Astrocyte of the cerebellum (primary cell): Measurements from ENCODE around the gene C1orf159.

Source experiments
- DNase-seq: peaks from one replicate; pipeline ENCODE4 v3.0.0-alpha.2; 2011; ENCODE audit warnings: low read depth
- H3K4me3 ChIP-seq: 2 replicates; pipeline ENCODE4 v1.5.1; 2011; ENCODE audit warnings: mild to moderate bottlenecking, low read depth, low read length, moderate library complexity
- in situ Hi-C: cut with HindIII; loops from 2 replicates; pipeline ENCODE4 v1.10.0; 2017; ENCODE audit warnings: low sequenced_read_pairs
- TF ChIP-seq, protein P1 (sequence below): IDR thresholded peaks from 2 replicates; pipeline ENCODE4 v1.5.1; 2012; ENCODE audit warnings: low read length, low read depth, moderate library complexity, mild to moderate bottlenecking; ENCODE audit errors: missing control alignments

C1orf159 gene

DNA sequence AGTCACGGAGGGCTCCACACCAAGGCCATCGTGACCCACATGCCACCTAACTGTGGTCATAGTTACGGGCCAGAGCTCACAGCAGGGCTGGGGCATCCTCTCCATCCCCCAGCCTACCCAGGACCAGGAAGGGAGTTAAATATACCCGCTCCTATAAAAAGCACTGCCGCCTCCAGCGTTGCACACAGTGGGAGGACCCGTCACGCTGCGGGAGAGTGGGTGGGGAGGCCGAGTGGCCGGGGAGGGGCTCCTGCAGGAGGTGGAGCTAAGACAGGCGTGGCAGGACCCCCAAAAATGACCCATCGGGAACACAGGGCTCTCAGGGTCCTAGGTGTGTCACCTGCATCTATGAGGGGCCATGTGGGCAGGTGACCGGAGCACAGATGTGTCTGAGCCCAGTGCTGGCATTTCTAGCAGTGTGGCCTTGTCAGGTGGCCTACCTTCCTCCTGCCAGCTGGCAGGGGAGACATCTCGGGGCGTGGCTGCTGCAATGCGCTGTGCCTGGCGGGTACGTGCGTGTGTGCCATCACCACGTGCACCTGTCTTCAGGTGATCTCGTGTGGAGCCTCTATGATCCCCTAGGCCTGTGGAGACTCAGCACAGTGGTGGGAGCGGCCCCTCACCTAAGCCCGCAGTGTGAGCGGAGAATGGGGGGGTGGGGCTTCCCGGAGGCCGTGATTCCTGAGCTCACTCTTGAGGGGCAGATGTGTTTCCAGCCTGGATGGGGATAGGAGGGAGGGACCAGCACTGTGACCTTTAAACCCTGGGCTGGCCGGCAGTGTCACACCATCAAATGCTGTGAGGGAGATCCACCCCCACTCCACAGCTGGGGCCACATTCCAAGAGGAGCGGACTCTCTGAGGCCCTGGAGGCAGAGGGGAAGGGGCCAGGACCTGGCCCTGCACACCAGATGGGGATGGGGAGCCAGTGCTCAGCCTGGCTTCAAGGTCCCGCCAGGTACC, 78.2 kb downstream of the C1orf159 start:
- TF ChIP-seq, protein P1, sequence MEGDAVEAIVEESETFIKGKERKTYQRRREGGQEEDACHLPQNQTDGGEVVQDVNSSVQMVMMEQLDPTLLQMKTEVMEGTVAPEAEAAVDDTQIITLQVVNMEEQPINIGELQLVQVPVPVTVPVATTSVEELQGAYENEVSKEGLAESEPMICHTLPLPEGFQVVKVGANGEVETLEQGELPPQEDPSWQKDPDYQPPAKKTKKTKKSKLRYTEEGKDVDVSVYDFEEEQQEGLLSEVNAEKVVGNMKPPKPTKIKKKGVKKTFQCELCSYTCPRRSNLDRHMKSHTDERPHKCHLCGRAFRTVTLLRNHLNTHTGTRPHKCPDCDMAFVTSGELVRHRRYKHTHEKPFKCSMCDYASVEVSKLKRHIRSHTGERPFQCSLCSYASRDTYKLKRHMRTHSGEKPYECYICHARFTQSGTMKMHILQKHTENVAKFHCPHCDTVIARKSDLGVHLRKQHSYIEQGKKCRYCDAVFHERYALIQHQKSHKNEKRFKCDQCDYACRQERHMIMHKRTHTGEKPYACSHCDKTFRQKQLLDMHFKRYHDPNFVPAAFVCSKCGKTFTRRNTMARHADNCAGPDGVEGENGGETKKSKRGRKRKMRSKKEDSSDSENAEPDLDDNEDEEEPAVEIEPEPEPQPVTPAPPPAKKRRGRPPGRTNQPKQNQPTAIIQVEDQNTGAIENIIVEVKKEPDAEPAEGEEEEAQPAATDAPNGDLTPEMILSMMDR: no peak
- in situ Hi-C loops: no loop called here
- H3K4me3 ChIP-seq: no peak overlapping the region
- DNase-seq: no peak

DNA sequence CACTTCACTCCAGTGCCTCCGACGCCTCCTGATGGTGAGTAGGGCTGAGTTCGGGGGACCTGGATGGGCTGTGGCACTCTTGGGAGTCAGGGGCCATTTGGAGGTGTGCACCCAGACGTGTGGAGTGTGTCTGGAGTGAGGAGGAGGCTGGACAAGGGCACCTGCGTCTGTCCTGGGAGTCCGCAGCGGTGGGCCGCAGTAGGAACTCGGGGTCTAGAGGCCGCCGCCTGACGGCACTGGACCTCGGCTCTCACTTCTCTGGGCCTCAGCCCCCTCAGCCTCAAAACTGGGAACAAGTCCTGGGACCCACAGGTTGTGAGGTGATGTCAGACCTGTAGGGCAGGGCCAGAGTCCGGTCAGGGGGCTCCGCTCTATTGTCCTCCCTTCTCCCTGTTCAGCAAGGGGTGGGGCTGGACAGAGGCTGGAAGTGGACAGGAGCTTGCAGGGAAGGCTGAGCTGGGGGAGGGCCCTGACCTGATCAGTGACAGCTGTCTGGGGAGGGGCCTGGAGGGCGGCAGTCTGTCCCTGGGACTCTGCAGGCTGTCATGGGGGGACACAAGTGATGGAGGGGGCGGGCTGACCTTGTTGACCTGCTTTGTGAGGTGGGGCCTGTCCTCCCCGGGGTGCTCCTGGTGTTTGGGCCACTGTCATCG, 80.5 kb downstream of the C1orf159 start:
- TF ChIP-seq, protein P1: no peak
- H3K4me3 ChIP-seq: no peak overlapping the region
- no peak for DNase-seq
- in situ Hi-C loops: no loop called here

DNA sequence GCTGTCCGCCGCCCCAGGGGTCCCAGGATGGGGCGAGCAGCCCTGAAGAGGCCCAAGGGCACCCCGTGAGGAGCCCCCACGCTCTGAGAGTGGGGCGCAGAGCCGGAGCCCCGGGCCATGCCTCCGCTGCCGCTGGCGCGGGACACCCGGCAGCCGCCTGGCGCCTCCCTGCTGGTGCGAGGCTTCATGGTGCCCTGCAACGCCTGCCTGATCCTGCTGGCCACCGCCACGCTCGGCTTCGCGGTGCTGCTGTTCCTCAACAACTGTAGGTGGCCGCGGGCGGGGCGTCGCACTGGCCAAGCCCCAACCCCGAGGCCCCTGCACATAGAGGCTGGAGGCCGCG, 81.5 kb downstream of the C1orf159 start:
- no peak for DNase-seq

DNA sequence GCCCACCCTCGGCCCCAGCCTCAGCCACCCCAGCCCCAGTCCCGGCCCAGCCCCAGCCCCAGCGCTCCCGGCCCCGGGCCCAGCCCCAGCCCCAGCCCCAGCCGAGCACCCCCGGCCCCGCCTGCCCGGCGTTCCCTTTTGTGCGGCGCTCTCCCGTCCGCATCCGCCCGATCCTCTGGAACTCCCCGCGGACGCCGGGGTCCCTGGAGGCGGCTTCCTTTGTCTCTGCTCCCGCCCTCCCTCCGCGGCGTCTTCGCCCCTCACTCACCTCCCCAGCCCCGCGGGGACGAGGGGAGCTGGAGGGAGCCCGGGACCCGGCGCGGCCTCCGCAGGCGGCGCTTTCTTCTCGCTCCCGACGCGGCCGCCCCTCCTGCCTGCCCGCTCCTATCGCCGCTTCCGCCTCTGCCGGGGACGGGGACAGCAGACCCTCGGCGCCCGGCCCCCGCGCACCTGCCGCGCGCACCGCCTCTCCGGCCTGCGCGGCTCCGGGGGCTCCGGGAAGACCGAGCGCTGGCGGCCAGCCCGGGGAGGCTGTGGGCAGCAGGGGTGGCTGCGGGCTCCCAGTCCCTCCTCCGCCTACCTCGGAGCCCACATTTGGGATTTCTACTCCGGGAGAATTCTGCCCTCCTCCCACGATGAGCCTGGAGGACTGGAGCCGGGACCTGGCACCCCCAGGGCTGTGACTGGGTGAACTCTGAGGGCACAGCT, 82.0 kb downstream of the C1orf159 start:
- in situ Hi-C loops: no loop called here
- TF ChIP-seq, protein P1: no peak
- no peak for DNase-seq
- H3K4me3 ChIP-seq: peak overlapping the region; percentile 23

More for the DNA sequence above, 81.5 kb downstream of the C1orf159 start:
- no peak overlapping the region for H3K4me3 ChIP-seq
- in situ Hi-C loops: no loop called here
- TF ChIP-seq, protein P1: no peak

DNA sequence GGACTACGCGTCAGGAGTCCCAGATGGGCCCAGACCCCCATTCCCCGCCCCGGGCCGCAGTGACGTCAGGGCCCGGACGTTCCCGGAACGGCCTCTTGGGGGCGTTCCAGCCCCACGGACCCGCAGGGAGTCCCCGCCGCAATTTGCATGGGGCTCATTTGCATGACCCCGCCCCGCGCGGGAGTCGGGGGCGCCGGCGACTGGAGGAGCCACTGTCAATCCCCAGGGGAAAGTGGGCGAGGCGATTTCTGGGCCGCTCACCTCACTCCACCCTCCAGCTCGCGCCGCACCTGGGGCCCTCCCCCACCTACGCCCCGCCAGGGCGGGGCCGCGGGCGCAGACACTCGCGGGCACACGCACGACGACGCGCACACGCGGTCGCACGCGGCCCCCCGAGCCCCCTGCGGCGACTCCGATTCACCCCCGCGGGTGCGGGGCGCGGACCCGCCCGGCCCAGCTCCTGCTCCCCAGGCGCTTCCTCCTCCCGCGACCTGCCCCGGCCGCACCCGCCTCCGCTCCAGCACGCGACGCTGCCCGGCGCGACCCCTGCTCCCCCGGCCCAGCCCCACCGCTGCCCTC, 82.8 kb downstream of the C1orf159 start:
- peak; percentile 29 for DNase-seq
- peak overlapping the region; percentile 33 for H3K4me3 ChIP-seq
- TF ChIP-seq, protein P1: peak; percentile 64
- in situ Hi-C loops: no loop called here

DNA sequence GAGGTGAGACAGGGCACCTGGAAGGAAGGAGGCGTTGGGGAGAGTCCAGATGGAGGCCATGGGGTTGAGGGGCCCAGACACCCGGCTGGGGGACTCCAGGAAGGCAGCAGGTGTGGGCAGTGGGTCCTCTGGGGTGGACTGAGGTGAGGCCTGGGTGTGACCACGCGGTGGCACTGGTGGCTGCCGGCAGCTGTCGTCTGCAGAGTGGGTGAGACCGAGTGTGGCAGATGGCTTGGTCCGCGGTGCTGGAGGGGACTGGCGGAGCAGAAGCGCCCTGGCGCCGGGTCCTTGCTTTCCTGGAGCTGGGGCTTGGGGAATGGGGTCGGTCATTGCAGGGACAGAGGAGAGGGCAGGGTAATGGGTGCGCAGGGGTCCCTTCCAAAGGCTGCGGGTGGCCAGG, 83.5 kb downstream of the C1orf159 start:
- TF ChIP-seq, protein P1: no peak
- DNase-seq: no peak
- in situ Hi-C loops: no loop called here
- H3K4me3 ChIP-seq: peak overlapping the region; percentile 33
